ENCODE measurements around the gene PLEKHA6. TPM values are rescaled to one million over a fixed set of nuclear protein-coding genes. Genes with fewer than 3 reads are reported as not detected.

Gene PLEKHA6
- polyA plus RNA-seq, 1 experiment: 4.2 TPM

GRCh38 chr1:204194080-204194479 is 165.6 kb downstream of the PLEKHA6 start:
- Histone ChIP-seq H3K27me3 (ENCODE audit: control insufficient read depth, insufficient read depth, low read length) (no peaks in the 10 kb centered on the region), H3K36me3 (ENCODE audit: control insufficient read depth, insufficient read depth, low read length) (no peaks in the 10 kb centered on the region), H3K4me3 (ENCODE audit: low read depth, low read length) (no peak overlapping the region)
- POLR2A ChIA-PET: no interaction called here
- CTCF ChIA-PET: interaction anchor here (0.9 to 1.7 kb wide), 3 partner anchors 8 to 13 kb away, joined by 3 to 6 read pairs (median 3); no protein-coding TSS in a partner anchor
- TF ChIP-seq CTCF (IDR thresholded peaks at IDR 0.05; ENCODE audit: insufficient read depth, low read depth, low read length): no peak
- DNase-seq (ENCODE audit: low read depth): no peak

- Histone ChIP-seq H3K36me3 (ENCODE audit: control insufficient read depth, insufficient read depth, low read length) (no peaks in the 10 kb centered on the region), H3K27me3 (ENCODE audit: control insufficient read depth, insufficient read depth, low read length) (no peaks in the 10 kb centered on the region), H3K4me3 (ENCODE audit: low read depth, low read length) (no peak overlapping the region)
- no peak for TF ChIP-seq CTCF (IDR thresholded peaks at IDR 0.05; ENCODE audit: insufficient read depth, low read depth, low read length)
- CTCF ChIA-PET: interaction anchor here (5.0 kb wide), 1 partner anchor 14 kb away, joined by 32 read pairs; no protein-coding TSS in a partner anchor
- POLR2A ChIA-PET: no interaction called here
- no peak for DNase-seq (ENCODE audit: low read depth)
These were observed 167.0 kb downstream of the PLEKHA6 start for GRCh38 chr1:204192589-204193352.

- H3K27me3 ChIP-seq (ENCODE audit: control insufficient read depth, insufficient read depth, low read length): peaks cover 1% of the 10 kb centered on the region; the same call in 1 of the 2 replicates
- ChIA-PET CTCF (interaction anchor here (5.0 kb wide), 1 partner anchor 15 kb away, joined by 32 read pairs; no protein-coding TSS in a partner anchor), POLR2A (no interaction called here)
- no peak for DNase-seq (ENCODE audit: low read depth)
- no peak overlapping the region for H3K4me3 ChIP-seq (ENCODE audit: low read depth, low read length)
- no peak for TF ChIP-seq CTCF (IDR thresholded peaks at IDR 0.05; ENCODE audit: insufficient read depth, low read depth, low read length)
- H3K36me3 ChIP-seq (ENCODE audit: control insufficient read depth, insufficient read depth, low read length): no peaks in the 10 kb centered on the region
These were observed 167.7 kb downstream of the PLEKHA6 start for GRCh38 chr1:204192046-204192445.

- ChIA-PET CTCF (interaction anchor here (0.5 to 5.0 kb wide), 6 partner anchors 8 to 77 kb away, joined by 6 to 32 read pairs (median 10); no protein-coding TSS in a partner anchor), POLR2A (no interaction called here)
- Histone ChIP-seq H3K36me3 (ENCODE audit: control insufficient read depth, insufficient read depth, low read length) (no peaks in the 10 kb centered on the region), H3K27me3 (ENCODE audit: control insufficient read depth, insufficient read depth, low read length) (peaks cover 1% of the 10 kb centered on the region; the same call in 1 of the 2 replicates), H3K4me3 (ENCODE audit: low read depth, low read length) (no peak overlapping the region)
- TF ChIP-seq CTCF (IDR thresholded peaks at IDR 0.05; ENCODE audit: insufficient read depth, low read depth, low read length): no peak
- DNase-seq (ENCODE audit: low read depth): no peak
These were observed 168.3 kb downstream of the PLEKHA6 start for GRCh38 chr1:204191456-204191855.
